Mammary epithelial cell (primary cell): ENCODE measurements around the gene MUC2.

Experiments
- CTCF ChIP-seq, 2 donors: IDR thresholded peaks in 1 of 2; conservative IDR thresholded peaks in 1 of 2; 2 replicates each; pipeline ENCODE4 v1.5.1; 2011 to 2012; ENCODE audit warnings: inconsistent platforms in 2 of 2, low read length in 2 of 2, mild to moderate bottlenecking in 2 of 2, control low read depth in 1 of 2, low read depth in 1 of 2; ENCODE audit not compliant: insufficient read depth in 1 of 2; ENCODE audit errors: extremely low read depth in 1 of 2
- EZH2 ChIP-seq: IDR thresholded peaks from 2 replicates; pipeline ENCODE4 v1.6.1; 2012; ENCODE audit warnings: low read length, inconsistent platforms, borderline replicate concordance

GRCh38 chr11:1060852-1061616 is 13.6 kb upstream of the MUC2 start:
- TF ChIP-seq CTCF (conservative IDR thresholded peaks at IDR 0.05 in 1 of 2, IDR thresholded peaks at IDR 0.05 in 1 of 2; ENCODE audit: extremely low read depth in 1 of 2, insufficient read depth in 1 of 2, low read depth in 1 of 2, low read length in 2 of 2) (no peak), EZH2 (no peak)
